Mammary microvascular endothelial cell (primary cell): ENCODE data around the gene ZNF286A. TPM values are rescaled to one million over a fixed set of nuclear protein-coding genes. Genes with fewer than 3 reads are reported as not detected.

ENCODE experiments used
- total RNA-seq: library from RNA; depleted of rRNA; stranded (reverse); fragments of >200 nt; gene quantifications from 2 replicates; pipeline ENCODE4 v1.2.3, GENCODE V29; 2015

The ZNF286A gene
- 15.7 and 20.5 TPM in 2 replicates for total RNA-seq

DNA sequence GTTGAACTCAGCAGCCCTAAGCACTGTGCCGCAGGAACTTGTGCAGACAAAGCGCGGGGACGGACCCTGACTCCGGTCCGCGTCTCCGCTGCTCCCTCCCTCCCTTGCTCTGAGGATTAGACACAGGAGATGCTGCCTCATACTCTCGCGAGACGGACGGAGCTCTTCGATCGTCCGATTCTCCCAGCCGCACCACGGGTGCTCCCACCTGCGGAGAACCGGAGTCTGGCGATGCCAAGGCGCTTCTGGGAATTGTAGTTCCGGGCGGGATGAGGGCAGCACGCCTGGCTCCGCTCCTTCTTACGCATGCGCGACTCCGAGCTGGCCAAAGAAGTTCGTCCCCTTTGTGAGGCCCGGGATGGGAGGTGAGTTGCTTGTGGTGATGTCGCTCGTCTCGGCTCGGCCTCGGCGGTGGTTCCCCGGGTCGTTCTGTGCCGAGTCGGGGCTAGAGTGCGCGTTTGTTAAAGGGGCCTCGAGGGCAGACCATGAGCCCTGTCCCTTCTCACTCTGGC is at the start of gene ZNF286A:
Gene ZNF286A (plus strand): TSS at position 340 of the 512 bp plus-strand sequence. CDS start 578 bp downstream, outside the sequence.

DNA sequence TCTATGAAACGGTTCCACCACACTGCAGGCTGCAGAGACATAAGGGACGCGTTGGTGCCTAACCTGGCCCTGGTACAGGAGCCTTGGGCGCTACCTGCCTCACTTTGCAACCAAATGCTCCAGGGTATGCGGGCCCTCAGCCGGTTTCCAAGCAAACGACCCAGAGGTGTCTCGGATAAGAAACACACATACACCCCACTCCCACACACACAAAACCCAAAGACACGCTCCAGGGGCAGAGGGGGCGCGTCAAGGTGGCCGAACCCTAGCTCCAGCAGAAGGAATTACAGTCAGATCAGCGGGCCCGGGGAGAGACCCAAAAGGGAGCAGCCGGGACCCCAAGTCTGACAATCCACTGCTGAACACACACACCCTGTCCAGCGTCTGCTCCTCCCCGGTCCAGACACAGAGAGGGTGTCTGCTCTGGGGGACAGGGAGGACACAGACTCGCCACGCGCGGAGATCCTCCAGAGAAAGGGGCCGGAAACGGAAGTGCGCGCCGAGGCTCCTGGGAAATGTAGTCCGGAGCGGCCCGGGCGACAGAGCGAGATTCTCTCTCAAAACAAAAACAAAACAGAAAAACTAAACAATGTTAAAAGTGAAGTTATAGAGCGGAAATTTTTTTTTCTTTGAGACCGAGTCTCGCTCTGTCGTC is 15.6 kb upstream of the ZNF286A start, which contains the start of gene TRIM16:
Gene TRIM16 (minus strand): TSS at position 488 of the 655 bp plus-strand sequence. CDS start 32,702 bp downstream, outside the sequence.

DNA sequence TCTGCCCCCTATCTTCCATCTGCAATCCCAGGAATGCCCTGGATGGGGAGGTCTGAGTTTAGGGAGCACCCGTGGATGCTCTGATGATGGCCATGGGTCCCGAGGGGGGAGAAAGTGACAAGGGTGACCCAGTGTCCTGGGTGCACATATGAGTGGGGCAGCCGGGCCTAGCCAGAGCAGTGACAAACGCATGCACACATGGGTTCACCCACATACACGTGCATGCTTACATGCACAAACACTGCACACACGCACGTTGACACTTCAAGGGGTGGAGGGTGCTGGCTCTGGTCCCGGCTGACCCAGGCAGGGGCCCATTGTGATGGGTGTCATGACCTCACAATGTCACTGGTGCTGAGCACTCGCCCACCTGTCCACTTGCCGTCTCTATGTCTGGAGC is 32.3 kb downstream of the ZNF286A start, which contains the start of gene TBC1D26:
Gene TBC1D26 (plus strand): TSS at position 384 of the 400 bp plus-strand sequence. CDS start 3,066 bp downstream, outside the sequence.

Other genes with a start within 250 kb of the ZNF286A start
- gene CDRT4, start 232.1 kb upstream of the ZNF286A start, total RNA-seq = not detected in 2 replicates
- gene TVP23C, start 136.3 kb upstream of the ZNF286A start, total RNA-seq = 3.1 and 5.9 TPM in 2 replicates
- 0.15 and 0.27 TPM in 2 replicates for gene FBXW10B, start 80.0 kb upstream of the ZNF286A start, total RNA-seq
- gene TRIM16, start 15.4 kb upstream of the ZNF286A start, total RNA-seq = 37.0 and 39.5 TPM in 2 replicates
- not detected in 2 replicates for gene TBC1D26, start 32.5 kb downstream of the ZNF286A start, total RNA-seq
- 16.6 and 21.1 TPM in 2 replicates for gene ADORA2B, start 245.4 kb downstream of the ZNF286A start, total RNA-seq